Stomach smooth muscle (tissue), 2 donors: ENCODE measurements around the gene RBM47.
"Not testable (repeated sequence)": the region's sequence is repeated elsewhere in the genome, so short reads cannot be mapped to it uniquely, and the experiment has no call there.

Experiments used
- H3K27ac ChIP-seq: one replicate; pipeline ENCODE4 v1.7.0; 2013; ENCODE audit warnings: mild to moderate bottlenecking, low read length, inconsistent platforms
- H3K27me3 ChIP-seq, 2 donors: one replicate each; pipeline ENCODE4 v1.7.0; 2013; ENCODE audit warnings: low read length in 2 of 2; ENCODE audit not compliant: insufficient read depth in 2 of 2, control insufficient read depth in 1 of 2
- H3K36me3 ChIP-seq, 2 donors: one replicate each; pipeline ENCODE4 v1.7.0; 2013; ENCODE audit warnings: low read length in 2 of 2; ENCODE audit not compliant: control insufficient read depth in 2 of 2, insufficient read depth in 2 of 2
- H3K4me1 ChIP-seq: one replicate; pipeline ENCODE4 v1.7.0; 2013; ENCODE audit warnings: low read length; ENCODE audit not compliant: control insufficient read depth, insufficient read depth
- H3K4me3 ChIP-seq, 2 donors: one replicate each; pipeline ENCODE4 v1.7.0; 2013; ENCODE audit warnings: low read length in 2 of 2
- H3K9ac ChIP-seq, 2 donors: one replicate each; pipeline ENCODE4 v1.7.0; 2013; ENCODE audit warnings: low read length in 2 of 2, mild to moderate bottlenecking in 1 of 2
- H3K9me3 ChIP-seq, 2 donors: one replicate each; pipeline ENCODE4 v1.7.0; 2013; ENCODE audit warnings: low read length in 2 of 2; ENCODE audit not compliant: control insufficient read depth in 2 of 2
- donor health status: healthy.
- donor health status: Pancreatic carcinoma.

The RBM47 gene

DNA sequence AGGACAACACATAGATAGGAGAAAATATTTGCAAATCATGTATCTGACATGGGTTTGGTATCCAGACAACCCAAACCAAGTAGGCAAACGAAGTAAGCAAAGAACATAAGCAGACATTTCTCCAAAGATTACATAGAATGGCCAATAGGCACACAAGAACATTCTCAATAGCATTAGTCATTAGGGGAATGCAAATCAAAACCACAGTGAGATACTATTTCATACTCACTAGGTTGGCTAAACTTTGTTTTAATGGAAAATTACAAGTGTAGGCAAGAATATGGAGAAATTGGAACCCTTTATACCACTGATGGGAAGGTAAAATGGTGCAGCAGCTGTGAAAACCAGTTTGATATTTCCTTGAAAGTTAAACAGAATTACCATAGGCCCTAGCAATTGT is 219.8 kb downstream of the RBM47 start:
- no peaks in the 10 kb centered on the region for H3K4me1 ChIP-seq
- H3K9me3 ChIP-seq = no peaks in the 10 kb centered on the region
- no peaks in the 10 kb centered on the region for H3K36me3 ChIP-seq
- no peak overlapping the region for H3K4me3 ChIP-seq
- no peak overlapping the region for H3K27ac ChIP-seq
- no peaks in the 10 kb centered on the region for H3K27me3 ChIP-seq
- H3K9ac ChIP-seq = no peak overlapping the region

DNA sequence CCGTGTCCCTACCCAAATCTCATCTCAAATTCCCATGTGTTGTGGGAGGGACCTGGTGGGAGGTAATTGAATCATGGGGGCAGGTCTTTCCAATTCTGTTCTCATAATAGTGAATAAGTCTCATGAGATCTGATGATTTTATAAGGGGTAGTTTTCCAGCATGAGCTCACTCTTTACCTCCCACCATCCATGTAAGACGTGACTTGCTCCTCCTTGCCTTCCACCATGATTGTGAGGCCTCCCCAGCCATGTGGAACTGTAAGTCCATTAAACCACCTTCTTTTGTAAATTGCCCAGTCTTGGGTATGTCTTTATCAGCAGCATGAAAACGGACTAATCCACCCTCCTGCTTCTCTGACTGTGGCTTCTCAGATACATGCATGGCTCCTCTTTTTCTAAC is 222.2 kb downstream of the RBM47 start:
- not testable (repeated sequence) for H3K9ac ChIP-seq, H3K27ac ChIP-seq, H3K27me3 ChIP-seq, H3K4me3 ChIP-seq, H3K4me1 ChIP-seq, H3K36me3 ChIP-seq, H3K9me3 ChIP-seq

DNA sequence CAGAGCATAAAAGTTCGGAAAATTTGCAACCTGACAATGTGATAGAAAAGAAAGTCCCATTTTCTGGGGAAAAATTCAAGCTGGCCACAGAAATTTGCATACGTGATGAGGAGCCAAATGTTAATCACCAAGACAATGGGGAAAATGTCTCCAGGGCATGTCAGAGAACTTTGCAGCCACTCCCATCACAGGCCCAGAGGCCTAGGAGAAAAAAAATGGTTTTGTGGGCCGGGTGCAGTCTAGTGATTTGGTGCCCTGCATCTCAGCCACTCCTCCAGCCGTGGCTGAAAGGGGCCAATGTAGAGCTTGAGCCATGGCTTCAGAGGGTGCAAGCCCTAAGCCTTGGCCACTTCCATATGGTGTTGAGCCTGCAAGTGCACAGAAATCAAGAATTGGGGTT is 223.3 kb downstream of the RBM47 start:
- no peak overlapping the region for H3K4me3 ChIP-seq

DNA sequence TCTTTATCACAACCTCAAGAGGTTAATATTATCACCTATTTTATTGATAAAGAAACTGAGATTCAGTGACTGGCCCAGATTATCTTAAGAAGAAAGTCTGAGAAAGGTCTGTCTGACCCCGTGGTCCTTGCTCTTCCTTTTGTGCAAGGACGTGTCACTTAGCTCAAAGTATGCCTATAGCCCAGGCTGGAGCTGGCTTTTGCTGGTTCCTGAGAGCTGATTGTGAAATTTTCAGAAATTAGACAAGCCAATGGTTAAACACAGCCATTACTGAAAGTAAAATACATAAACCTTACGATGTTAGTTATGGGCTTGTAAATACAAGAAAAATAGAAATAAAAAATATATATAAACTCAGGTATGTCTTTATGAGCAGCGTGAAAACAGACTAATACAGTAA is 224.5 kb downstream of the RBM47 start:
- H3K9me3 ChIP-seq = no peaks in the 10 kb centered on the region
- H3K9ac ChIP-seq = no peak overlapping the region
- no peaks in the 10 kb centered on the region for H3K27me3 ChIP-seq
- H3K4me1 ChIP-seq = no peaks in the 10 kb centered on the region
- H3K27ac ChIP-seq = no peak overlapping the region
- no peaks in the 10 kb centered on the region for H3K36me3 ChIP-seq
- no peak overlapping the region for H3K4me3 ChIP-seq

More for the DNA sequence above, 223.3 kb downstream of the RBM47 start:
- Histone ChIP-seq H3K27me3 (no peaks in the 10 kb centered on the region), H3K9me3 (no peaks in the 10 kb centered on the region), H3K27ac (no peak overlapping the region), H3K36me3 (no peaks in the 10 kb centered on the region), H3K4me1 (no peaks in the 10 kb centered on the region), H3K9ac (no peak overlapping the region)

DNA sequence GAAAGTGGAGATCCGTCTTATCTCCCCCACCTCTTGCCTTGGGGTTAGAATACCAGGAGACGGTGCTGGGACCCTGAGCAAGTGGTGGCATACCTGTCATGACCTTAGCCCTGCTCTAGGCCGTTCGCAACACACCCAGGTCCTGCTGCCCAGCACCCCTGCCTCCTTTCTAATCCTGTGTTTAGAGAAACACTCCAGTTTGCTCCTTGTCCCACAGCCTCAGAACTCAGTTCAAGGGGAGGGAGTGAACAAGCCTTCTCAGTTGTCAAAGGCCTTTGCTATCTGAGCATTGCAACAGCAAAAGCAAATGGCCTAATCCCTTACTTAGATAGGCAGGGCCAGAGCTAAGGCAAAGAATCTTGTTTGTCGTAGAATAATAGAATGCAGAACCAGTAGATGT is 226.6 kb downstream of the RBM47 start:
- H3K36me3 ChIP-seq = no peaks in the 10 kb centered on the region
- no peaks in the 10 kb centered on the region for H3K9me3 ChIP-seq
- H3K27me3 ChIP-seq = no peaks in the 10 kb centered on the region
- H3K9ac ChIP-seq = no peak overlapping the region
- H3K27ac ChIP-seq = no peak overlapping the region
- no peaks in the 10 kb centered on the region for H3K4me1 ChIP-seq
- no peak overlapping the region for H3K4me3 ChIP-seq

- H3K9ac ChIP-seq = no peak overlapping the region
- no peaks in the 10 kb centered on the region for H3K9me3 ChIP-seq
- H3K27me3 ChIP-seq = no peaks in the 10 kb centered on the region
- H3K4me1 ChIP-seq = no peaks in the 10 kb centered on the region
- H3K27ac ChIP-seq = no peak overlapping the region
- H3K4me3 ChIP-seq = no peak overlapping the region
- no peaks in the 10 kb centered on the region for H3K36me3 ChIP-seq
Measured at GRCh38 chr4:40402556-40402955, 227.1 kb downstream of the RBM47 start.

DNA sequence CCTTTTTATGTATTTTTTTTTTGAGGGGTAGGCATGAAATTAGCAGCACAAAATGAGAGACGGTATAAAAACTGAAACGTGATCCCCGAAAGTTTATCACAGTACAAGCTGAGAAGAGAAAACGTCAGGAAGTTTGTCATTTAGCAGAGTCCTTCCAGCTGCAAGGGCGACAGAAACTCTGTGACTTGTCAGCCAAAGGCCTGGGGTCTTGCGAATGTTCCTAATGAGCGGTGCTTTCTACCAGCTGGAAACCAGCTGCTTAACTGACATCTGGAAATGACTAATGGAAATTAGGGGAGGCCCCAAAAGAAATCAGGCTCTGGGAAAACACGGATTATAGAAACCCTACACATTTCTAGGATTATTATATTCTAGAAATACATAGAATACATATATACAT is 228.0 kb downstream of the RBM47 start:
- Histone ChIP-seq H3K4me3 (no peak overlapping the region), H3K27me3 (no peaks in the 10 kb centered on the region), H3K36me3 (no peaks in the 10 kb centered on the region), H3K9ac (no peak overlapping the region), H3K9me3 (no peaks in the 10 kb centered on the region), H3K27ac (no peak overlapping the region), H3K4me1 (no peaks in the 10 kb centered on the region)

- H3K4me1 ChIP-seq = no peaks in the 10 kb centered on the region
- no peak overlapping the region for H3K4me3 ChIP-seq
- no peak overlapping the region for H3K9ac ChIP-seq
- H3K9me3 ChIP-seq = no peaks in the 10 kb centered on the region
- H3K27me3 ChIP-seq = no peaks in the 10 kb centered on the region
- H3K27ac ChIP-seq = no peak overlapping the region
- H3K36me3 ChIP-seq = no peaks in the 10 kb centered on the region
Measured at GRCh38 chr4:40401096-40401495, 228.6 kb downstream of the RBM47 start.

DNA sequence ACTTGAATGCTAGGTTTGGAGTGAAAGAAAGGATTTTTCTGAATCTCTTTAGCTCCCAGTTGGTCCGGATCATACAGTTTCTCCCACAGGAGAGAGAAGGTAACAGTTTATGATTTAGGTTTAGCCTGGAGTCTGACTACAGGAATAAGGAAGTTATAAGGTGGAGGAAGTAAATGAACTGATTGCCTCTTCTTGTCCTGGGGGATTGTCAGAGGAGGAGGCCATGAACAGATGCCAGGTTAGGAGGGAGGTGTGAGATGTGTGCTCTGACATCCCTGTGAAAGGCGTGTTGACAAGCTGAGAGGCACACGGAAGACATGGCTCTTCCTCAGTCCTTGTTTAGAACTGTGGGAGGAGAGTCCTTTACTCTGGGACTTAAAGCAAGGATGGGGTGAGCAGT is 230.1 kb downstream of the RBM47 start:
- Histone ChIP-seq H3K36me3 (no peaks in the 10 kb centered on the region), H3K9ac (no peak overlapping the region), H3K4me1 (no peaks in the 10 kb centered on the region), H3K4me3 (no peak overlapping the region), H3K9me3 (no peaks in the 10 kb centered on the region), H3K27ac (no peak overlapping the region), H3K27me3 (peaks cover 0 to 2% of the 10 kb centered on the region in 2 donors)

DNA sequence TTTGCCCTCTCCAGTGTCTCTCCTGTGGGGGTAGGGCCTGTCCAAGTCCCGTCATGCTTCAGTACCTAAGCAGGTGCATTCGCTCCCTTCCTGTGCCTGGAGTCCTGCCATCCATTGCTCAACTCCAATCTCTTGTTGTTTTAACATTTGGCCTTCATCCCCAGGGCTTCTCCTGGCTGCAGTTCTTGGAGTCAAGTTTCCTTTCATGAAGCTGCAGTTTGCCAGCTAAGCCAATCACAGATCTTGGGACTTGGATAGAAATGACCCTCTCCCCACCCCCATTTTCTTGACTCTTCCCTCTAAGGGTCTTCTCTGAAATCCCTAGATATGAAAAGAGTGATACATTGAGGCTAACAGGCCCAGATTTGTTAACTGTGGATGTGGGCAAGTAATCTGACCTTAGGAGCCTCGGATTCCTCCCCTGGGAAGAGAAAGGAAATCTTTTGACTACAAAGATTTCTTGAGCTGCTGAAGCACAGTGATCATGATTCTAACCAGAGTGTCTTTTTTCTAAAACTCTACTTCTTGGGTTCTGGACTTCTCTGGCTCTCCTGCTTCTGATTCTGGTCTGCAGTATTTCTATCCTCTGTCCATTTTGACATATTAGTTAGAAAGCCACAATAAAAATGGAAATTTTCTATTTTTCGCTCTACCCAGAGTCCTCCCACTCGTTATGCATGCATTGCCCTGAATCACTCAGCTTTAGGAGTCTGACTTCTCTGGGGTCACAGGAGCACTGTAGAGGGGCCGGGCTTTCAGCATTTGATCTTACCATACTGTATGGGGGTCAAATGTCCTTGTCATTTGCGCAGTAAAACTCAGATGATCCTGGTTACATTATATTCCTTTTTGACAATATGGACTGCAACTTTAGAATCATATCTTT is 233.5 kb downstream of the RBM47 start:
- Histone ChIP-seq H3K27ac (no peak overlapping the region), H3K9ac (no peak overlapping the region), H3K4me3 (no peak overlapping the region), H3K36me3 (no peaks in the 10 kb centered on the region), H3K27me3 (peaks cover 0 to 2% of the 10 kb centered on the region in 2 donors), H3K4me1 (no peaks in the 10 kb centered on the region), H3K9me3 (no peaks in the 10 kb centered on the region)

GRCh38 chr4:40395166-40395900 is 234.3 kb downstream of the RBM47 start:
- Histone ChIP-seq H3K36me3 (no peaks in the 10 kb centered on the region), H3K9ac (no peak overlapping the region), H3K27me3 (peaks cover 0 to 2% of the 10 kb centered on the region in 2 donors), H3K27ac (no peak overlapping the region), H3K4me1 (no peaks in the 10 kb centered on the region), H3K4me3 (no peak overlapping the region), H3K9me3 (no peaks in the 10 kb centered on the region)
